ENCODE data around the gene MAGI2. TPM values are rescaled to one million over a fixed set of nuclear protein-coding genes. Genes with fewer than 3 reads are reported as not detected.

MAGI2 gene
- total RNA-seq, 3 donors from 2014 or later (not counting 1 experiment from before 2014, with no cell fraction given): 0.09 to 0.48 (median 0.27) TPM

DNA sequence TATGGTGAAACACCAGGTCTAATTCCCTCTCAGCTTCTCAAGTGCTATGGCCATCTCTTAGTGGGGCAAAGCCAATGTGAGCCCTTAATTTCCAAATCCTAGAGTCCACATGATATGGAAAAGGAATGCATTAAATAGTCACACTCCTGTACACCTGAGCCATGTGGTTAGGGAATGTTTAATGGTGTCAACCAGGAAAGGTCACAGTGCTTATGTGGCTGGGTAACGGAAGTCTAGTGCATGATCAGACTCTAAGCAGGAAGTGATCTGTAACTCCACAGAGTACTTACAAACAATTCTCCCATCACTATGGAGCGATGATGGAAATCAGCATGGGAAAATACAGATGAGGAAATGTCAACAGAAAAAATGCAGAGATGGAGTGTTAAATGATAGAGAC is 148.8 kb downstream of the MAGI2 start:
- no CpG with 5 or more reads among the region's 2 CpGs for WGBS (ENCODE audit: insufficient coverage)
- Mint-ChIP-seq H3K27ac (no peak overlapping the region), H3K27me3 (ENCODE audit: low read depth in 2 of 2) (no peaks in the 10 kb centered on the region), H3K9me3 (peaks cover 2 to 4% of the 10 kb centered on the region in 2 donors), H3K36me3 (no peaks in the 10 kb centered on the region), H3K4me1 (no peaks in the 10 kb centered on the region), H3K4me3 (no peak overlapping the region)
- intact Hi-C loops (cut with micrococcal nuclease): loop anchor here (10.0 kb wide), 1 partner anchor 60 kb away; no protein-coding TSS in a partner anchor
- ATAC-seq (no peak), DNase-seq (no peak)
- H3K4me3 ChIP-seq (ENCODE audit: low read length): no peak overlapping the region
- H3K27me3 ChIP-seq (ENCODE audit: control insufficient read depth, insufficient read depth, low read length): no peaks in the 10 kb centered on the region
- no peaks in the 10 kb centered on the region for H3K4me1 ChIP-seq (ENCODE audit: control insufficient read depth, insufficient read depth, low read length)
- H3K27ac ChIP-seq (ENCODE audit: low read length): no peak overlapping the region
- TF ChIP-seq, protein P1, sequence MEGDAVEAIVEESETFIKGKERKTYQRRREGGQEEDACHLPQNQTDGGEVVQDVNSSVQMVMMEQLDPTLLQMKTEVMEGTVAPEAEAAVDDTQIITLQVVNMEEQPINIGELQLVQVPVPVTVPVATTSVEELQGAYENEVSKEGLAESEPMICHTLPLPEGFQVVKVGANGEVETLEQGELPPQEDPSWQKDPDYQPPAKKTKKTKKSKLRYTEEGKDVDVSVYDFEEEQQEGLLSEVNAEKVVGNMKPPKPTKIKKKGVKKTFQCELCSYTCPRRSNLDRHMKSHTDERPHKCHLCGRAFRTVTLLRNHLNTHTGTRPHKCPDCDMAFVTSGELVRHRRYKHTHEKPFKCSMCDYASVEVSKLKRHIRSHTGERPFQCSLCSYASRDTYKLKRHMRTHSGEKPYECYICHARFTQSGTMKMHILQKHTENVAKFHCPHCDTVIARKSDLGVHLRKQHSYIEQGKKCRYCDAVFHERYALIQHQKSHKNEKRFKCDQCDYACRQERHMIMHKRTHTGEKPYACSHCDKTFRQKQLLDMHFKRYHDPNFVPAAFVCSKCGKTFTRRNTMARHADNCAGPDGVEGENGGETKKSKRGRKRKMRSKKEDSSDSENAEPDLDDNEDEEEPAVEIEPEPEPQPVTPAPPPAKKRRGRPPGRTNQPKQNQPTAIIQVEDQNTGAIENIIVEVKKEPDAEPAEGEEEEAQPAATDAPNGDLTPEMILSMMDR (IDR thresholded peaks at IDR 0.05): no peak
- H3K36me3 ChIP-seq (ENCODE audit: control insufficient read depth, insufficient read depth, low read length): no peaks in the 10 kb centered on the region
- H3K9me3 ChIP-seq (ENCODE audit: control insufficient read depth, insufficient read depth, low read length): no peaks in the 10 kb centered on the region

DNA sequence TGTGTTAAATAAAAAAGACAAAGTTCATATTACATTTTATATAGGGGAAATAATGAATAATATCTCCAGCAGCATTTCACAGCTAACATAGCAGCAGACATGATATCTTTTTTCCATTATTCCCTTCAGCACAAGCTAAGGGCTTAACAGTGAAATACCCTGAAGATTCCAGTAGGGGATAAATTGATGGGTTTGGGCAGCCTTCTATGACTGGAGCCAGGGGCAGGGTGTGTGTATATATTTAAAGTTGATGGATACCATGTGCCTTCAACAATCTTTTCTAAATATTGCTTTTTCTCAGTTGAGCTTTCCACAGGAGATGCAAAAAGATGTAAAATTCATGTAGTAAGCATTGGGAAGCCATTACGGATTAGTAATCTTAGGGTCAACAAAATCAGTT is 151.2 kb downstream of the MAGI2 start:
- no peaks in the 10 kb centered on the region for H3K36me3 Mint-ChIP-seq
- intact Hi-C loops (cut with micrococcal nuclease): loop anchor here (10.0 kb wide), 1 partner anchor 57 kb away; no protein-coding TSS in a partner anchor
- peaks cover 5 to 7% of the 10 kb centered on the region in 2 donors for H3K9me3 Mint-ChIP-seq
- H3K9me3 ChIP-seq (ENCODE audit: control insufficient read depth, insufficient read depth, low read length): no peaks in the 10 kb centered on the region
- no peaks in the 10 kb centered on the region for H3K36me3 ChIP-seq (ENCODE audit: control insufficient read depth, insufficient read depth, low read length)
- H3K4me3 Mint-ChIP-seq: no peak overlapping the region
- ATAC-seq (no peak), DNase-seq (no peak)
- no peaks in the 10 kb centered on the region for H3K27me3 ChIP-seq (ENCODE audit: control insufficient read depth, insufficient read depth, low read length)
- no peak overlapping the region for H3K27ac Mint-ChIP-seq
- H3K27ac ChIP-seq (ENCODE audit: low read length): no peak overlapping the region
- TF ChIP-seq, protein P1 (IDR thresholded peaks at IDR 0.05): no peak
- H3K4me3 ChIP-seq (ENCODE audit: low read length): no peak overlapping the region
- no peaks in the 10 kb centered on the region for H3K27me3 Mint-ChIP-seq (ENCODE audit: low read depth in 2 of 2)
- 89% methylated on average over 1 of the region's 1 CpG for WGBS (ENCODE audit: insufficient coverage)
- no peaks in the 10 kb centered on the region for H3K4me1 ChIP-seq (ENCODE audit: control insufficient read depth, insufficient read depth, low read length)
- no peaks in the 10 kb centered on the region for H3K4me1 Mint-ChIP-seq

DNA sequence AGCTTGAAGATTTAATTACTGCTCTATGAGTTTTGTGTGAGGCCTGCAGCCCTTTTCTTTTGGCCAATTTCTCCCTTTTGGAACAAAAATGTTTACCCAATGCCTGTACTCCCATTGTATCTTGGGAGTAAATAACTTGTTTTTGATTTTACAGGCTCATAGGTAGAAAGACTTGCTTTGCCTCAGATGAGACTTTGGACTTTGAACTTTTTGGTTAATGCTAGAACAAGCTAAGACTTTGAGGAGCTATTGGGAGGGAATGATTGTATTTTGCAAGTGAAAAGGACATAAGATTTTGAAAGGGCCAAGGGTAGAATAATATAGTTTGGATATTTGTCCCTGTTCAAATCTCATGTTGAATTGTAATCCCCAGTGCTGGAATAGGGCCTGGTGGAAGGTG is 152.0 kb downstream of the MAGI2 start:
- no peak for ATAC-seq
- H3K36me3 Mint-ChIP-seq: no peaks in the 10 kb centered on the region
- TF ChIP-seq, protein P1 (IDR thresholded peaks at IDR 0.05): no peak

DNA sequence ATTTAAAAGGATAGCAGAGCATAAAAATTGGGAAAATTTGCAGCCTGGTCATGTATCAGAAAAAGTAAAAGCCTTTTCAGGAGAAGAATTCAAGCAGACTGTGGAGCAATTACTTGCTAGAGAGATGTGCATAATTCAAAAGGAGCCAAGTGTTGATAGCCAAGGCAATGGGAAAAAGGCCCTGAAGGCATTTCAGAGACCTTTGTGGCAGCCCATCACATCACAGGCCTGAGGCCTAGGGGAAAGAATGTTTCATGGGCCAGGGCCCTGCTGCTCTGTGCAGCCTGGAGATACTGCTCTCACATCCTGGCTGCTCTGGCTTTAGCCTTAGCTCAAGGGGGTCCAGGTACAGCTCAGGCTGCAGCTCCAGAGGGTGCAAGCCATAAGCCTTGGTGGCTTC is 152.9 kb downstream of the MAGI2 start:
- no peaks in the 10 kb centered on the region for H3K4me1 Mint-ChIP-seq
- H3K36me3 ChIP-seq (ENCODE audit: control insufficient read depth, insufficient read depth, low read length): no peaks in the 10 kb centered on the region
- no peak for ATAC-seq
- DNase-seq: no peak
- TF ChIP-seq, protein P1 (IDR thresholded peaks at IDR 0.05): no peak
- H3K4me1 ChIP-seq (ENCODE audit: control insufficient read depth, insufficient read depth, low read length): no peaks in the 10 kb centered on the region
- H3K27me3 Mint-ChIP-seq (ENCODE audit: low read depth in 2 of 2): no peaks in the 10 kb centered on the region
- intact Hi-C loops (cut with micrococcal nuclease): loop anchor here (10.0 kb wide), 1 partner anchor 56 kb away; no protein-coding TSS in a partner anchor
- no peaks in the 10 kb centered on the region for H3K9me3 ChIP-seq (ENCODE audit: control insufficient read depth, insufficient read depth, low read length)
- H3K36me3 Mint-ChIP-seq: no peaks in the 10 kb centered on the region
- no peak overlapping the region for H3K27ac Mint-ChIP-seq
- H3K27ac ChIP-seq (ENCODE audit: low read length): no peak overlapping the region
- H3K9me3 Mint-ChIP-seq: peaks cover 7 to 8% of the 10 kb centered on the region in 2 donors
- H3K4me3 Mint-ChIP-seq: no peak overlapping the region
- H3K4me3 ChIP-seq (ENCODE audit: low read length): no peak overlapping the region
- no peaks in the 10 kb centered on the region for H3K27me3 ChIP-seq (ENCODE audit: control insufficient read depth, insufficient read depth, low read length)

More for the DNA sequence above, 152.0 kb downstream of the MAGI2 start:
- Histone ChIP-seq H3K27ac (ENCODE audit: low read length) (no peak overlapping the region), H3K4me1 (ENCODE audit: control insufficient read depth, insufficient read depth, low read length) (no peaks in the 10 kb centered on the region), H3K36me3 (ENCODE audit: control insufficient read depth, insufficient read depth, low read length) (no peaks in the 10 kb centered on the region), H3K9me3 (ENCODE audit: control insufficient read depth, insufficient read depth, low read length) (no peaks in the 10 kb centered on the region), H3K27me3 (ENCODE audit: control insufficient read depth, insufficient read depth, low read length) (no peaks in the 10 kb centered on the region), H3K4me3 (ENCODE audit: low read length) (no peak overlapping the region)
- no peak overlapping the region for H3K27ac Mint-ChIP-seq
- H3K4me3 Mint-ChIP-seq: no peak overlapping the region
- no peaks in the 10 kb centered on the region for H3K27me3 Mint-ChIP-seq (ENCODE audit: low read depth in 2 of 2)
- intact Hi-C loops (cut with micrococcal nuclease): loop anchor here (10.0 kb wide), 1 partner anchor 57 kb away; no protein-coding TSS in a partner anchor
- H3K4me1 Mint-ChIP-seq: no peaks in the 10 kb centered on the region
- DNase-seq: no peak
- H3K9me3 Mint-ChIP-seq: peaks cover 7 to 8% of the 10 kb centered on the region in 2 donors

All from natural killer cell (primary cell).